ENCODE measurements around the gene PIGC.

GRCh38 chr1:172450524-172450885, 6.6 kb upstream of the PIGC start:
- no peak for TF ChIP-seq CTCF (conservative IDR thresholded peaks at IDR 0.05 in 1 of 2, IDR thresholded peaks at IDR 0.05 in 1 of 2; ENCODE audit: extremely low read depth in 1 of 2, insufficient read depth in 1 of 2, low read depth in 1 of 2, low read length in 2 of 2)
- no peak for TF ChIP-seq EZH2 (IDR thresholded peaks at IDR 0.05; ENCODE audit: borderline replicate concordance, low read length)

Measured in mammary epithelial cell (primary cell).